GM08714 (cell line): ENCODE results near the gene THADA.
"Not testable (repeated sequence)": the region's sequence is repeated elsewhere in the genome, so short reads cannot be mapped to it uniquely, and the experiment has no call there.

ENCODE experiments used
- H3K4me3 ChIP-seq: fragments of 200-500 bp; sonication (Bioruptor generic); 2 replicates; pipeline ENCODE4 v1.5.1; 2014; ENCODE audit warnings: mild to moderate bottlenecking, low read length, inconsistent platforms
- ZNF274 ChIP-seq: IDR thresholded peaks from 2 replicates; pipeline ENCODE4 v1.6.1; 2012; ENCODE audit warnings: mild to moderate bottlenecking, low read depth, low read length

Gene THADA

DNA sequence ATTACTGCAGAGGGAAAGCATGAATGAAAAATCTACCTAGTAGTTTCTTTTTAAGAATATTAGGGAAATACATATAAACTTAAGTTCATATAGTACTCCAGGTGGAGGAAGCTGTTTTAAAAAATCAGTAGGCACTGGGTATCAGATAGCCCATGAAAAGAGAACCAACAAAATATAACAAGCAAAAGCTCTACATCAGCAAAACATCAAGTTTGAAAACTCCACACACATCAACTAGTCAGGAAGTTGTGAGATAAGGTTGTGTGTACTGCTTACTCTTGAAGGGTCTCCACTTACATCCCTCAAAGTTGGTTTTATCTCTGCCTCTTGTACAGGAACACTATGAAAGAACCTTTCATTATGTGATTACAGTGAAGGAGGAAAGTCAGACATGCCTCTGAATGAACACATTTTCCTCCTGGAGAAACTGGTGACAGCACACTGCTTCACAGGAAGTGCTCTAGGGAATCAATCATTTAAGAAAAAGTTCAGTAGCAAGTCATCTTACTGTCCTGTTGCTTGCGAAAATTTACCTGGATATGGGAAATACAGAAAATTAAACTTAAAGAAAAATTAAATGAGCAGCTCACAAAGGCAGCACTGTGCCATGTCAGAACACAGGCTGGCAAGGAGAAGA, 57.7 kb downstream of the THADA start:
- TF ChIP-seq ZNF274 = no peak
- H3K4me3 ChIP-seq = no peak overlapping the region

DNA sequence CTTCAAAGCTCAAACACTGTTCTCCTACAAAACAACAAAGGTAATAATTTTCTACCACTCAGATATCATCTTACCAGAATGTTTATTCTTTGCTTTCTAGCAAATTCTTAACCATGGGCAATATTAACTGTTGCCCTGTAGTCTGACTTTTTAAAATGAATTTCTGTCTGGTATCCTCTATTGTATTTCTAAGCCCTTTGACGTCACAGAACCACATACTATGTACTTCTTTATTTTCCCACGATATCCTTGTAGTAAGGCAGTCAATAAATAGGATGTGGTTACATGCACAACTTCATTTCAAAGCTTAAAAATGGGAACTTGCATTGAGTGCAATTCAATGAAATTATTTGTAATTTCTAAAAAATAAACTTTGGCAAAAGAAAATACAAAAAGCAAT, 58.7 kb downstream of the THADA start:
- no peak for TF ChIP-seq ZNF274
- H3K4me3 ChIP-seq = no peak overlapping the region

DNA sequence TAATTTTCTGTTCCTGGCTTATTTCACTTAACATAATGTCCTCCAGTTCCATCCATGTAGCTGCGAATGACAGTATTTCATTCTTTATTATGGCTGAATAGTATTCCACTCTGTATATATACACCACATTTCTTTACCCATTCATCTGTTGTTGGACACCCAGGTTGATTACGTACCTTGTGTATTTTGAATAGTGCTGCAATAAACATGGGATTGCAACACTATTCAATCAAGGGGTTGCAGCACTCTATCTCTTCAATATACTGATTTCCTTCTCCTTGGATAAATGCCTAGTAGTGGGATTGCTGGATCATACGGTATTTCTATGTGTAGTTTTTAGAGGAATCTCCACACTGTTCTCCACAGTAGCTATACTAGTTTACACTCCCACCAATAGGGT, 61.3 kb downstream of the THADA start:
- TF ChIP-seq ZNF274 = no peak
- H3K4me3 ChIP-seq = no peak overlapping the region

DNA sequence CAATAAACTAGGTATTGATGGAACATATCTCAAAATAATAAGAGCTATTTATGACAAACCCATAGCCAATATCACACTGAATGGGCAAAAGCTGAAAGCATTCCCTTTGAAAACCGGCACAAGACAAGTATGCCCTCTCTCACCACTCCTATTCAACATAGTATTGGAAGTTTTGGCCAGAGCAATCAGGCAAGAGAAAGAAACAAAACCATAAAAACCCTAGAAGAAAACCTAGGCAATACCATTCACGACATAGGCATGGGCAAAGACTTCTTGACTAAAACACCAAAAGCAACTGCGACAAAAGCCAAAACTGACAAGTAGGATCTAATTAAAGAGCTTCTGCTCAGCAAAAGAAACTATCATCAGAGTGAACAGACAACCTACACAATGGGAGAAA, 63.3 kb downstream of the THADA start:
- H3K4me3 ChIP-seq = not testable (repeated sequence)

DNA sequence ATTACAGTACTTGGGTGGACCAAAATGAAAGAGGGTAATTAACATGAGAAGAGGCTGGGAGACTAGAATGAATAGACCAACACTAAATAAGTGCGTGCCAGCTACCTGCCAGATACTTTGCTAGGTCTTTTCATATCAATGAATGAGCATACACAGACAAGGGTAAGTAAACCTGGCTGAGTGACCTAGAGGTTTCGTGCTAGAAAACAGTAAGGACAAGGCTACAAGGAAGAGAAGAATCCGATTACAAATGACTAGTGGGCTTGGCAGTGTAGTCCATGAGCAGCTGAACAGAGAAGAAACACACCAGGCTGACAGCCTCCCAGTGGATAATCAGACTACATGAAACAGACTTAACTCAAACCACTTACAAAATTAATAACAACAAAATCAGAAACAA, 64.6 kb downstream of the THADA start:
- H3K4me3 ChIP-seq = no peak overlapping the region
- TF ChIP-seq ZNF274 = no peak

DNA sequence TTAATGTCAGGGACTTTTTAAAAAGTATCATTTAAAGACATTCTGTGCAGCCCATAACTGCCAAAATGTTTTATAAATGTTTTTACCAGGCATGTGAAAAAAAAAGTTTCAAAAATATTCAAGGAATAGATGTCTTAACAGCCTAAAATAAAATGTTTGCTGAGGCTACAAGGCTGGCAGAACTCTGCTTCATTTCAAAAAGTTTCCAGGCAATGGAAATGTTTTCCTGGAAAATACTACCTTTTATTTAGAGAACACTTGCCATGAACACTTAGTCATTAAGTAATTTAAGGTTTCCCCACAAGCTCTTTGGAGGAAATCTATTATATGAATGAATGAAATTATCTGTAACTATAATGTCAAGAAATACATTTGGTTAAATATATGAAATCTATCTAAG, 68.8 kb downstream of the THADA start:
- no peak overlapping the region for H3K4me3 ChIP-seq
- no peak for TF ChIP-seq ZNF274

DNA sequence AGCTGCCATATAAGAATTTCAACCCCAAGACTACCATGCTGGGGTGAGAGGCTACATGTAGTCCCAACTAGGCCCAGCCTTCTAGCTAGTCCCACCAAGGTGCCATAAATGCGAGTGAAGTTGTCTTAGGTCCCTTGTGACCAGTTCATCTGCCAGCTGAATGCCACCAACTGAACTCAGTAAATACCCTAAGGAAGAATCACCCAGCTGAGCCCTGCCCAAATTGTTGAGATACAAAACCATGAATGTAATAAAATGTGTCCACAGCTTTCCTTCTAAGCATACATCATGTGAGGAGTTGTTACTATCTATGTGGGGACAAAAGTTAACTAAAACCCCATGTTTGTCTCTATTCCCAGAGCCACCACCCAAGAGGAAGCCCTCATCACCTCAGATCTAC, 70.3 kb downstream of the THADA start:
- no peak for TF ChIP-seq ZNF274
- H3K4me3 ChIP-seq = no peak overlapping the region

DNA sequence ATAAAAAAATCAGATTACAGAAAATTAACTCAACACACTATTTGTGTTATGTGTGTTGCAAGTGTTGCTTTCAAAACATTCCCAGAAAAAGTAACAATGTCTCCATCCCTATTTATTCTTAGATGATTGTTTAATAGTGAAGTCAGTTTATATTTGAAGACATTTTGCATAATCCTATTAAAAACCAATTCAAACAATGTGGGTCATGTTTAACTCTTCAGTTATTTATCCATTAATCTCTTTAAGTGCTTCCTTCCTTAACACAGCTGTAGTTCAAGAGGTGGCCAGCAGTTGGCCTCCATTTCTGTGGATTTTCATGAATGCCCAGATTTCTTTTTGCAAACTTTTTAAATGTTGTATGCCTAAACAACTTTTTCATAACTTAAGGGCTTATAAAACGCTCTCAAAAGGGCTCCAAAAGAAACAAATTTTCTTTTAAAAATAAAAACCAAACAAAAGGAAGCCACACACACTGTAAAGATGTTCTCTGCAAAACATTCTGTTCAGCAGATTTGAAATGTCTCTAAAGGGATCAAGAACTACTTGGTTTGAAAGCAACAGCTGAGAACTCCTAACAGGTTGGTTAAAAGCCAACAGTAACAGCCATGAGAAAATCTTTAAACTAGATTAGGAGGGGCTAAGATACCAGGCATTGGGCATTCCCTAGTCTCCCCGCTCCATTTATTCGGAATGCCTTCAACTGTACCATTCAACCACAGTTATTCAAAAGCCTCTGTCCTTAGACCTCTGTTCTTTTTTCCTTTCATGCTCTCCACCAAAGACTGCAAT, 71.5 kb downstream of the THADA start:
- H3K4me3 ChIP-seq = no peak overlapping the region
- TF ChIP-seq ZNF274 = no peak

DNA sequence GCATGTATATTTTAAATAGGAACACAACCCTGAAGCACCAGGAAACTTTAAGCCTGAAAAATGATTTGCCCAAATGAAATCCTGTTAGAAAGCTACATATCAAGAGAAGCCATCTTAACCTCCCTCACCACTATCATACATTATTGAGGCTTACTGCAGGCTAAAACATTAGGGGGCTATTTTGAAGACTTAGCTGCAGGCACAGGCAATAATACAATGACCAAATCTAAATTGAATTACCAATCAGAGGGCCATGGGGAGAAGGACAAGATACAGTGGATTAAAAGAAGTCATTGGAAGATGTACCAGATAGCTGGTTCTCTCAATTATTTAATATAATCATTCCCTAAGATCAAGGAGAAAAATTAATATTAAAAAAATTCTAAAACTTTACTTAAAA, 73.7 kb downstream of the THADA start:
- no peak overlapping the region for H3K4me3 ChIP-seq
- TF ChIP-seq ZNF274 = no peak

DNA sequence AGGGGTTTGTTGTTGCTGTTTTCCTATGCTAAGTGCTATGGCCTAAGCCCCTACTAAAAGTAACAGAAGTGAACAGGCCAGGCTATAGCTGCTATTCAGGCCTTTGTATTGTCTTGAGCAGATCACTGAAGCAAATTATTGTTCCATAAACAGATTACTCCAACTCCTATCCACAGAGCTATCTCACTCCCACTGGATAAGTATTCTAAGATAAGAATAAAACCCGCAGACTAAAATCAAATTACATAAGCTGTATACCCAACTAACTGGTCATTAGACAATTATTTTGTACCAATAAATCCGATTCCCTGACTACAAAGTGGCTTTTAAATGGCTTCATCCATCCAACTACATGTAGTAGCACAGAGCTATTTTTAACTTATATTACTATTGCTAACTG, 74.3 kb downstream of the THADA start:
- no peak overlapping the region for H3K4me3 ChIP-seq
- no peak for TF ChIP-seq ZNF274

DNA sequence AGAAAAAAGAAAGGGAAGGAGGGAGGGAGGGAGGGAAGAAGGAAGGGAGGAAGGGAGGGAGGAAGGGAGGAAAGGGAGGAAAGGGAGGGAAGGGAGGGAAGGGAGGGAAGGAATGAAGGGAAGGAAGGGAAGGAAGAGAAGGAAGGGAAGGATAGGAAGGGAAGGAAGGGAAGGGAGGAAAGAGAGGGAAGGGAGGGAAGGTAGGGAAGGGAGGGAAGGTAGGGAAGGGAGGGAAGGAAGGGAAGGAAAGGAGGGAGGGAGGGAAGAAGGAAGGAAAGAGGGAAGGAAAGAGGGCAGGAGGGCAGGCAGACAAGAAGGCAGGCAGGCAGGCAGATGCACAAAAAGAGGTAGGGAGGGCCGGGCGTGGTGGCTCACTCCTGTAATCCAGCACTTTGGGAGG, 74.9 kb downstream of the THADA start:
- H3K4me3 ChIP-seq = no peak overlapping the region
- no peak for TF ChIP-seq ZNF274

DNA sequence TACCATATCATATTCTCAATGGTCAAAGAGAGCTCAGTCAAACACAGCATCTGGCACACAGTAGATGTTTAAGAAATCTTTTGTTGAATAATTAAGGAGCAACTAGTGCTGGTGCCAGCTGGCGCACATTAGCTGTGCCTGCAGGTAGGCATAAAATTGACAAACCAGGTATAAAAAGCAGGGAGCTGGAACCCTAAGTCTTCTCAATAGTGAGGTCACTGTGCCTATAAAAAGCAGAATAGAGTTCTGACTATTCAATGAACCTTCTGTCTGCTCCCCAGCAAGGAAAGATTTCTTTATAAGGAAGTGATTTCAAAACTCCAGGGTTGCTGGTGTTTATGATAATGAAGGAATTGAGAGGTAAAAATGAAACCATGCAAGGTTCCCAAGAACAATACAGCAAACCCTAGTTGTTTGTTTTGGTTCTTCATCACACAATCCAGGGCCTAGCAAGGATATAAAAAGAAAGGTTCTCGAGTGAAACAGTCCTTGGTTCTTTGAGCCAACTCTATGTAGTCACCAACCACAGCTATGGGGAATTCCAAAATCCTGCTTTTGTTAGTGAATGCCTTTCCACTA, 76.1 kb downstream of the THADA start:
- no peak for TF ChIP-seq ZNF274
- no peak overlapping the region for H3K4me3 ChIP-seq

DNA sequence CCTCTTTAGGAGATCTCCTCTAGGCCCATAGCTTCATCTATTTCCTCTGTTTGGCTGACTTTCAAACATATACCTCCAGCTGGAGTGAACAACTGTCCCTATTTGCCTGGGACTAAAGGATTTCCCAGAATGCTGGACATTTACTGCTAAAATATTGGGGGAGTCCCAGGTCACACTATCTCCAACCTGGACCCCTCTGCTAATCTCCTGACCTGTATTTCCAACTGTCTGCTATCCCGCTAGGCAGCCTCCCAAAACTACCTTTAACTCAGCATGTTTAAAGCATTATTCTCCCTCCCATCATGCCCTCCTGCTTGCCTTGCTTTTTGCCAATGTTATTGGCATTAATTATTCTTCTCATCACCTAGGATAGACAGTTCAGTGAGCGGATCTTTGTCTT, 77.1 kb downstream of the THADA start:
- TF ChIP-seq ZNF274 = no peak
- H3K4me3 ChIP-seq = no peak overlapping the region

DNA sequence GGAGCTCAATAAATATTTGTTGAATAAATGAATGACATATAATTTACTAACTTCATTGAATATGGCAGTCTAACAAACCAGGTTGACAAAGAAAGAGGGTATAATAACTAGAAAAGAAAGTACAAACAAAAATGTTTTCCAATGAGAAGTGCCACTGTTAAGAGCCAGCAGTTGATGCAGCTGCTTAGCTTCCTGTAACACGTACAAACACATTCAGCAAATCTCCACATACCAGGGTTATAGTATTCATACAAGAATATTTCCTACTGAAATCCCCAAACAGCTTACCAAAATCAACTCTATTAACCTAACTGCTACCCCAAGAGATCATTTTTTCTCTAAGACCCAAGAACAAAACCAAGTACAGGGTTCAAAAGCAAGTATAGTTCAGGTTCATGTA, 77.7 kb downstream of the THADA start:
- no peak for TF ChIP-seq ZNF274
- H3K4me3 ChIP-seq = no peak overlapping the region

DNA sequence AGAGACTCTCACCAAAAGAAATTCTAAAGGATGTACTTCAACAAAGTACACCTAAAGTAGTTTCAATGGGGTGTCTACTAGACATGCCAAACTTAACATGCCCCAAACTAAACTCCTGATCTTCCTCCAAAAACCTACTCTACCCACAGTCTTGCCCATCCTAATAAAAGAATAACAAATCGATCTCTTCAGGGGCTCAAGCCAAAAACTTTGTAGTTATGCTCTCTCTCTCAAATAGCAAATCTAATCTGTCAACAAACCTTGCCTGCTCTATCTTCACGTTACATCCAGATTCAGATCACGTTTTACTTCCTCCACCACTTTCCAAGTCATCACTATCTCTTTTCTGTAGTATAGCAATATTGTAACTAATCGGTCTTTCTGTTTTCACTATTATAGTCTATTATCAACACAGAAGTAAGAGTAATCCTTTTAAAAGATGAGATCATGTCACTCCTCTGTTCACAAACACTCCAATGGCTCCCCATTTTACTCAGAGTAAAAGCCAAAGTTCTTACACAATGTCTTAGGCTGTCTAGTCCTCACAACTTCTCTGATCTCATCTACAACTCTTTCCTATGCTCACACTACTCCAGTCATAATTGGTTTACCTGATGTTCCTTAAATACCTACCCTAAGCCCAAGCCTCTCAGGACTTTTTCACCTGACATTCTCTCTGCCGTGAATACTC, 79.9 kb downstream of the THADA start:
- H3K4me3 ChIP-seq = no peak overlapping the region

DNA sequence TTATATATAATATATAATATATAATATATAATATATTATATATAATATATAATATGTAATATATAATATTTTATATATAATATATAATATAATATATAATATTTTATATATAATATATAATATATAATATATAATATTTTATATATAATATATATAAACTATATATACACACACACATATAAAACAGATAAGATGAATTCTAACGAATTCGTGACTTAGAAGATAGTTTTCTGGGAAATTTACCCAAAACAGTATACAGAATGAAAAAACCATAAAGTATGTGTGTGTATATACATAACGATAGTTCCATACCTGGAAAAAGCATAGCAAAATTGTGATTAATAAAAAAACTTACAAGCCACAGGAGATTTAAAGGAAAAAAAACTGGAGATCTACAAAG, 80.6 kb downstream of the THADA start:
- H3K4me3 ChIP-seq = no peak overlapping the region
- no peak for TF ChIP-seq ZNF274

More for the DNA sequence above, 79.9 kb downstream of the THADA start:
- no peak for TF ChIP-seq ZNF274
